CD4-positive, alpha-beta T cell treated with Interferon gamma for 1 hour (primary cell): ENCODE measurements around the gene LMBRD1.

Experiments used
- DNase-seq: peaks from one replicate; pipeline ENCODE4 v3.0.0-alpha.2; 2020

LMBRD1 gene

DNA sequence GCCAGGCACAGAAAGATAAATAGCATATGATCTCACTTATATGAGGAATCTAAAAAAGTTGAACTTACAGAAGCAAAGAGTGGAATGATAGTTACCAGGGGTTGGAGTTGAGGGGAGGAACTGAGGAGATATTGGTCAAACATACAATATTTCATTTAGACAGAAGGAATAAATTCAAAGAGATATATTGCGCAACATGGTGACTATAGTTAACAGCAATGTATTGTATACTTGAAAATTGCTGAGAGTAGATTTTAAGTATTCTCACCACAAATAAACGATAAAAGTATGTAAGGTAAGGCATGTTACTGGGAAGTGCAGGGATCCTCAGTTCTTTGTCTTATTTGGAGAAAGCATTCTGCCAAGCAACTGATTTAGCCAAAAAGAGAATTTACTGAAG lies 171.9 kb downstream of the LMBRD1 start:
- no peak for DNase-seq
